IMR-90 (cell line): ENCODE results near the gene LCE1F. TPM values are rescaled to one million over a fixed set of nuclear protein-coding genes. Genes with fewer than 3 reads are reported as not detected.

Experiments
- ATAC-seq: fragments of 200-7000 bp; cut with Tn5 transposase; 2 replicates; pipeline ENCODE4 v1.9.1; 2020; ENCODE audit warnings: low read depth, mild to moderate bottlenecking, moderate library complexity
- BruUV-seq: library from RNA; stranded (reverse); fragments of 400-500 nt; replicated peaks from 2 replicates; lab custom pipeline; 2021; lab: Mats Ljungman, UMichigan
- CTCF ChIA-PET: fragments of 300-600 bp; formaldehyde crosslinking; extraction: SDS; loops from one replicate; lab custom pipeline; 2021; ENCODE audit warnings: antibody characterized with exemption; lab: Yijun Ruan, JAX
- POLR2A ChIA-PET: fragments of 300-600 bp; sonication (Branson Sonifier 250); formaldehyde crosslinking; loops from one replicate; lab custom pipeline; 2022; ENCODE audit warnings: antibody characterized with exemption; ENCODE audit not compliant: unreplicated experiment; lab: Charles Lee
- DNase-seq: peaks from one replicate; pipeline ENCODE4 v3.0.0; 2013
- H2AFZ ChIP-seq: replicated peaks from 2 replicates; pipeline ENCODE3; 2013; ENCODE audit warnings: low read length, mild to moderate bottlenecking; ENCODE audit not compliant: poor library complexity
- H2AK5ac ChIP-seq: 2 replicates; pipeline ENCODE4 v1.6.1; 2013; ENCODE audit warnings: low read depth, low read length, inconsistent platforms
- H2AK9ac ChIP-seq: replicated peaks from 2 replicates; pipeline ENCODE3; 2013; ENCODE audit warnings: mild to moderate bottlenecking, low read depth, low read length, moderate library complexity; ENCODE audit not compliant: poor library complexity
- H2BK120ac ChIP-seq: 2 replicates; pipeline ENCODE4 v1.6.1; 2013; ENCODE audit warnings: low read depth, low read length, inconsistent platforms
- H2BK15ac ChIP-seq: 3 replicates; pipeline ENCODE4 v1.6.1; 2013; ENCODE audit warnings: low read depth, low read length, inconsistent platforms
- H2BK20ac ChIP-seq: 2 replicates; pipeline ENCODE4 v1.6.1; 2013; ENCODE audit warnings: low read depth, mild to moderate bottlenecking, inconsistent platforms, low read length, moderate library complexity
- H2BK5ac ChIP-seq: 2 replicates; pipeline ENCODE4 v1.6.1; 2013; ENCODE audit warnings: mild to moderate bottlenecking, low read depth, low read length, inconsistent platforms; ENCODE audit not compliant: poor library complexity, severe bottlenecking
- H3K14ac ChIP-seq: replicated peaks from 2 replicates; pipeline ENCODE4 v1.6.1; 2013; ENCODE audit warnings: low read depth, low read length, inconsistent platforms
- H3K18ac ChIP-seq: 2 replicates; pipeline ENCODE4 v1.6.1; 2013; ENCODE audit warnings: low read depth, low read length, control low read depth
- H3K23ac ChIP-seq: 2 replicates; pipeline ENCODE4 v1.6.1; 2013; ENCODE audit warnings: low read depth, low read length, inconsistent platforms
- H3K27ac ChIP-seq: 2 replicates; pipeline ENCODE4 v1.5.1; 2013; ENCODE audit warnings: mild to moderate bottlenecking, control low read depth, low read length; ENCODE audit not compliant: insufficient read depth
- H3K27me3 ChIP-seq: 2 replicates; pipeline ENCODE4 v1.6.1; 2013; ENCODE audit warnings: low read length; ENCODE audit not compliant: control insufficient read depth, insufficient read depth
- H3K36me3 ChIP-seq: 2 replicates; pipeline ENCODE4 v1.6.1; 2013; ENCODE audit warnings: low read length, mixed read lengths; ENCODE audit not compliant: control insufficient read depth, insufficient read depth
- H3K4ac ChIP-seq: 2 replicates; pipeline ENCODE4 v1.6.1; 2013; ENCODE audit warnings: low read depth, low read length, inconsistent platforms
- H3K4me1 ChIP-seq: 2 replicates; pipeline ENCODE4 v1.6.1; 2013; ENCODE audit warnings: low read length, mixed read lengths; ENCODE audit not compliant: control insufficient read depth, insufficient read depth
- H3K4me2 ChIP-seq: 2 replicates; pipeline ENCODE4 v1.6.1; 2013; ENCODE audit warnings: low read depth, mild to moderate bottlenecking, control low read depth, low read length, moderate library complexity
- H3K4me3 ChIP-seq: 2 replicates; pipeline ENCODE4 v1.5.1; 2013; ENCODE audit warnings: low read depth, mild to moderate bottlenecking, control low read depth, low read length, moderate library complexity; ENCODE audit not compliant: insufficient read depth
- H3K56ac ChIP-seq: 2 replicates; pipeline ENCODE4 v1.6.1; 2013; ENCODE audit warnings: low read length, inconsistent platforms; ENCODE audit not compliant: insufficient read depth; ENCODE audit errors: extremely low read depth
- H3K79me1 ChIP-seq, 2 experiments: 2 replicates each; pipeline ENCODE4 v1.6.1; 2013; ENCODE audit warnings: low read length in 2 of 2, inconsistent platforms in 1 of 2, low read depth in 1 of 2
- H3K9ac ChIP-seq: 2 replicates; pipeline ENCODE4 v1.6.1; 2013; ENCODE audit warnings: low read depth, low read length, control low read depth
- H3K9me1 ChIP-seq: 2 replicates; pipeline ENCODE4 v1.6.1; 2013; ENCODE audit warnings: low read length, inconsistent platforms; ENCODE audit not compliant: insufficient read depth
- H3K9me3 ChIP-seq: 2 replicates; pipeline ENCODE4 v1.6.1; 2013; ENCODE audit warnings: low read length; ENCODE audit not compliant: control insufficient read depth, insufficient read depth
- H4K20me1 ChIP-seq: 2 replicates; pipeline ENCODE4 v1.6.1; 2013; ENCODE audit warnings: low read length, inconsistent platforms; ENCODE audit not compliant: insufficient read depth
- H4K5ac ChIP-seq: 2 replicates; pipeline ENCODE4 v1.6.1; 2013; ENCODE audit warnings: mild to moderate bottlenecking, low read depth, low read length, control low read depth
- H4K8ac ChIP-seq, 2 experiments: 2 replicates each; pipeline ENCODE4 v1.6.1; 2013; ENCODE audit warnings: low read depth in 2 of 2, low read length in 2 of 2, control low read depth in 1 of 2, inconsistent platforms in 1 of 2
- H4K91ac ChIP-seq: 2 replicates; pipeline ENCODE4 v1.6.1; 2013; ENCODE audit warnings: low read depth, low read length, inconsistent platforms; ENCODE audit not compliant: insufficient read depth
- CEBPB ChIP-seq: IDR thresholded peaks from 2 replicates; pipeline ENCODE4 v1.6.1; 2012; ENCODE audit warnings: low read depth, low read length, improper control_type of control experiment
- MXI1 ChIP-seq: IDR thresholded peaks from 2 replicates; pipeline ENCODE4 v1.6.1; 2012; ENCODE audit warnings: low read depth, mild to moderate bottlenecking, low read length, moderate library complexity, borderline replicate concordance
- WGBS, 2 experiments: methylation state at CpG; one replicate each; pipeline versions ENCODE4 v1.1.5 to v1.1.7; 2013; ENCODE audit warnings: missing lambda C conversion rate in 2 of 2; ENCODE audit not compliant: insufficient read length in 1 of 2; ENCODE audit errors: extremely low coverage in 2 of 2; 5-methylcytosine and 5-hydroxymethylcytosine counted together
- dilution Hi-C: fragments of 300-500 bp; cut with HindIII; formaldehyde crosslinking; loops from one replicate; pipeline ENCODE4 v1.14.3; 2018; ENCODE audit warnings: low sequenced_read_pairs; ENCODE audit not compliant: unreplicated experiment
- in situ Hi-C: fragments of 300-500 bp; cut with MboI; formaldehyde crosslinking; loops from 3 replicates; pipeline ENCODE4 v1.14.3; 2019; ENCODE audit warnings: low sequenced_read_pairs, inconsistent platforms, mixed read lengths
- intact Hi-C: fragments of 100-400 bp; cut with micrococcal nuclease; formaldehyde crosslinking; loops from 2 replicates; pipeline ENCODE4 v1.10.0; 2022
- polyA plus RNA-seq, 3 experiments: library from polyadenylated mRNA; depleted of rRNA; stranded (reverse); fragments of >200 nt; gene quantifications; 2 replicates each; pipeline ENCODE4 v1.2.3, GENCODE V29; 2012; ENCODE audit warnings: low replicate concordance in 1 of 3
- total RNA-seq: library from RNA; depleted of rRNA; stranded (reverse); fragments of >200 nt; gene quantifications from 2 replicates; pipeline ENCODE4 v1.2.3, GENCODE V29; 2012

LCE1F gene
- total and polyA plus RNA-seq, 2 of the 4 experiments (the other 2 are of a cell fraction) = not detected

GRCh38 chr1:152768847-152769533, 6.0 kb upstream of the LCE1F start:
- Histone ChIP-seq H2AFZ (no peak overlapping the region), H2BK5ac (no peak overlapping the region), H3K4me3 (no peak overlapping the region), H3K9ac (no peak overlapping the region), H4K5ac (no peak overlapping the region), H3K36me3 (no peaks in the 10 kb centered on the region), H3K18ac (no peak overlapping the region), H2BK20ac (no peak overlapping the region), H2AK5ac (no peak overlapping the region), H3K4me1 (no peaks in the 10 kb centered on the region), H3K27me3 (no peaks in the 10 kb centered on the region), H3K4me2 (no peak overlapping the region), H2BK120ac (no peak overlapping the region), H4K8ac (no peak overlapping the region), H4K20me1 (no peaks in the 10 kb centered on the region), H3K23ac (no peak overlapping the region), H3K56ac (no peak overlapping the region), H2AK9ac (no peak overlapping the region), H3K9me1 (no peaks in the 10 kb centered on the region), H3K79me1 (no peaks in the 10 kb centered on the region), H3K9me3 (no peaks in the 10 kb centered on the region), H3K4ac (no peak overlapping the region), H2BK15ac (no peak overlapping the region), H4K91ac (no peak overlapping the region), H3K27ac (no peak overlapping the region), H3K14ac (no peak overlapping the region)
- no peak for DNase-seq
- ChIA-PET CTCF (no interaction called here), POLR2A (no interaction called here)
- dilution Hi-C loops = no loop called here
- ATAC-seq = no peak
- in situ Hi-C loops = no loop called here
- BruUV-seq = no TSS peak
- intact Hi-C loops = no loop called here
- 20% methylated on average over 4 of the region's 8 CpGs; no CpG with 5 or more reads in 1 of the 2 experiments for WGBS, 2 experiments
- TF ChIP-seq CEBPB (0 out of 2 replicates have a peak, but pooled peaks have one; percentile 3), MXI1 (no peak)
